Fibroblast of lung (primary cell): ENCODE measurements around the gene TRIM74. TPM values are rescaled to one million over a fixed set of nuclear protein-coding genes. Genes with fewer than 3 reads are reported as not detected.
A peak's percentile ranks its signal among the peaks of the same experiment; 100 is the strongest.
"Not testable (repeated sequence)": the region's sequence is repeated elsewhere in the genome, so short reads cannot be mapped to it uniquely, and the experiment has no call there.

ENCODE experiments used
- DNase-seq, 2 donors: peaks; one replicate each; pipeline versions ENCODE4 v3.0.0 to v3.0.0-alpha.2; 2010; ENCODE audit warnings: low read depth in 2 of 2
- H2AFZ ChIP-seq: 2 replicates; pipeline ENCODE4 v1.5.1; 2012; ENCODE audit warnings: low read length, control low read depth, inconsistent platforms
- H3K27ac ChIP-seq: 2 replicates; pipeline ENCODE4 v1.5.1; 2011; ENCODE audit warnings: low read length, control low read depth; ENCODE audit not compliant: insufficient read depth
- H3K27me3 ChIP-seq: 2 replicates; pipeline ENCODE4 v1.5.1; 2011; ENCODE audit warnings: mild to moderate bottlenecking, low read length; ENCODE audit not compliant: control insufficient read depth, insufficient read depth
- H3K36me3 ChIP-seq: 2 replicates; pipeline ENCODE4 v1.5.1; 2011; ENCODE audit warnings: low read length; ENCODE audit not compliant: control insufficient read depth, insufficient read depth
- H3K4me1 ChIP-seq: 2 replicates; pipeline ENCODE4 v1.5.1; 2011; ENCODE audit warnings: low read length; ENCODE audit not compliant: control insufficient read depth, insufficient read depth; ENCODE audit errors: extremely low read depth
- H3K4me2 ChIP-seq: 2 replicates; pipeline ENCODE4 v1.5.1; 2011; ENCODE audit warnings: low read length, control low read depth; ENCODE audit not compliant: insufficient read depth; ENCODE audit errors: extremely low read depth
- H3K4me3 ChIP-seq, 4 experiments: fragments of 200-600 bp in 1 of 4; sonication (generic) in 1 of 4; replicated peaks in 1 of 4; 2 replicates each; pipeline ENCODE4 v1.5.1; 2011 to 2016; ENCODE audit warnings: low read length in 4 of 4, low read depth in 3 of 4, mild to moderate bottlenecking in 3 of 4, control low read depth in 2 of 4, inconsistent platforms in 1 of 4, mixed read lengths in 1 of 4; ENCODE audit not compliant: insufficient read depth in 1 of 4; ENCODE audit errors: control extremely low read depth in 1 of 4
- H3K79me2 ChIP-seq: 2 replicates; pipeline ENCODE4 v1.5.1; 2012; ENCODE audit warnings: mild to moderate bottlenecking, low read length, inconsistent platforms; ENCODE audit not compliant: control insufficient read depth, insufficient read depth
- H3K9ac ChIP-seq: 2 replicates; pipeline ENCODE4 v1.5.1; 2011; ENCODE audit warnings: mild to moderate bottlenecking, low read length, control low read depth; ENCODE audit not compliant: insufficient read depth
- H3K9me3 ChIP-seq: 2 replicates; pipeline ENCODE4 v1.5.1; 2012; ENCODE audit warnings: low read depth, low read length; ENCODE audit not compliant: control insufficient read depth, insufficient read depth
- H4K20me1 ChIP-seq: 2 replicates; pipeline ENCODE4 v1.5.1; 2011; ENCODE audit warnings: low read length; ENCODE audit not compliant: control insufficient read depth, insufficient read depth; ENCODE audit errors: extremely low read depth
- CTCF ChIP-seq, 2 donors: IDR thresholded peaks in 1 of 2; conservative IDR thresholded peaks in 1 of 2; 1 replicate in 1 of 2; 2 replicates in 1 of 2; pipeline ENCODE4 v1.5.1; 2011 to 2012; ENCODE audit warnings: low read length in 2 of 2, control low read depth in 1 of 2, inconsistent platforms in 1 of 2, low read depth in 1 of 2, mild to moderate bottlenecking in 1 of 2
- EZH2 ChIP-seq: IDR thresholded peaks from 2 replicates; pipeline ENCODE4 v1.5.1; 2012; ENCODE audit warnings: low read length, control low read depth, mild to moderate bottlenecking; ENCODE audit errors: missing control alignments
- polyA plus RNA-seq, 2 donors: library from polyadenylated mRNA; depleted of rRNA in 1 of 2; stranded (reverse) in 1 of 2; unstranded in 1 of 2; fragments of >200 nt; gene quantifications; 2 replicates each; pipeline ENCODE4 v1.2.1, GENCODE V29; 2011 to 2012; ENCODE audit warnings: missing spikeins in 1 of 2
- total RNA-seq: library from RNA; depleted of rRNA; stranded (reverse); fragments of >200 nt; gene quantifications from 2 replicates; pipeline ENCODE4 v1.2.1, GENCODE V29; 2014

The TRIM74 gene
- total and polyA plus RNA-seq, 2 donors (not counting 1 experiment from before 2014, with no cell fraction given): not detected

GRCh38 chr7:72942022-72942705 is 27.1 kb downstream of the TRIM74 start:
- H4K20me1 ChIP-seq, H3K9ac ChIP-seq, H3K79me2 ChIP-seq, H3K4me3 ChIP-seq, H3K9me3 ChIP-seq, H3K4me1 ChIP-seq, H3K27ac ChIP-seq, H3K27me3 ChIP-seq, H3K36me3 ChIP-seq, H2AFZ ChIP-seq, DNase-seq, H3K4me2 ChIP-seq: not testable (repeated sequence)

GRCh38 chr7:72928216-72928615 is 41.0 kb downstream of the TRIM74 start:
- H3K27me3 ChIP-seq, H3K9ac ChIP-seq, H3K4me3 ChIP-seq, DNase-seq, H3K36me3 ChIP-seq, H3K27ac ChIP-seq, H3K9me3 ChIP-seq, H3K4me1 ChIP-seq, H2AFZ ChIP-seq, H4K20me1 ChIP-seq, H3K4me2 ChIP-seq: not testable (repeated sequence)
- TF ChIP-seq CTCF (conservative IDR thresholded peaks at IDR 0.05 in 1 of 2, IDR thresholded peaks at IDR 0.05 in 1 of 2; ENCODE audit: low read depth in 1 of 2, low read length in 2 of 2): peak in 1 of 2 donors; percentile 2
- peaks cover 24% of the 10 kb centered on the region for H3K79me2 ChIP-seq

DNA sequence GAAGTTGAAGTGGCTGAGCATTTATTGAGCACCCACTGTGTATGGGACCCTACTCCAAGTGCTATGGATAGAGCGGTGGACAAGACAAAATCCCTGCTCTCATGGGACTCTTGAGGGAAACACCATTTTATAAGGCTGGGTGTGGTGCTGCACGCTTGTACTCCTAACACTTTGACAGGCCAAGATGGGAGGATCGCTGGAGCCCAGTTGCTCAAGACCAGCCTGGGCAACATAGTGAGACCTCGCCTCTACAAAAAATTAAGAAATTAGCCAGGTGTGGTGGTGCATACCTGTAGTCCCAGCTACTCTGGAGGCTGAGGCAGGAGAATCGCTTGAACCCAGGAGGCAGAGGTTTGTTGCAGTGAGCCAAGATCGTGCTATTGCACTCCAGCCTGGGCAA is 41.5 kb downstream of the TRIM74 start:
- H3K36me3 ChIP-seq: not testable (repeated sequence)

GRCh38 chr7:72925546-72926120 is 43.6 kb downstream of the TRIM74 start:
- peaks cover 25% of the 10 kb centered on the region for H3K79me2 ChIP-seq
- DNase-seq: peak; percentile 6 to 28
- H3K4me2 ChIP-seq: peak overlapping the region; percentile 79
- no peaks in the 10 kb centered on the region for H3K27me3 ChIP-seq
- H3K27ac ChIP-seq: peak overlapping the region; percentile 92
- H3K9ac ChIP-seq: peak overlapping the region; percentile 95
- no peaks in the 10 kb centered on the region for H3K4me1 ChIP-seq
- TF ChIP-seq CTCF (conservative IDR thresholded peaks at IDR 0.05 in 1 of 2, IDR thresholded peaks at IDR 0.05 in 1 of 2; ENCODE audit: low read depth in 1 of 2, low read length in 2 of 2) (no peak), EZH2 (no peak)
- no peaks in the 10 kb centered on the region for H3K9me3 ChIP-seq
- peaks cover 9% of the 10 kb centered on the region for H3K36me3 ChIP-seq
- no peak overlapping the region for H2AFZ ChIP-seq
- H4K20me1 ChIP-seq: no peaks in the 10 kb centered on the region
- peak overlapping the region; percentile 74 to 90 (median 80) for H3K4me3 ChIP-seq

More for the DNA sequence above, 41.5 kb downstream of the TRIM74 start:
- not testable (repeated sequence) for H3K4me1 ChIP-seq, H3K4me3 ChIP-seq, H3K9ac ChIP-seq, DNase-seq, H3K4me2 ChIP-seq, H3K9me3 ChIP-seq, H4K20me1 ChIP-seq, H2AFZ ChIP-seq, H3K27ac ChIP-seq, H3K27me3 ChIP-seq
- peaks cover 25% of the 10 kb centered on the region for H3K79me2 ChIP-seq
